GM21576 (cell line): ENCODE measurements around the gene LPGAT1.
"Not testable (repeated sequence)": the region's sequence is repeated elsewhere in the genome, so short reads cannot be mapped to it uniquely, and the experiment has no call there.

Source experiments
- ATAC-seq: cut with Tn5 transposase; IDR thresholded peaks from one replicate; pipeline ENCODE4 v1.9.1; 2021; ENCODE audit warnings: mild to moderate bottlenecking, moderate library complexity; ENCODE audit not compliant: unreplicated experiment

The LPGAT1 gene

GRCh38 chr1:211708006-211708405, 122.6 kb downstream of the LPGAT1 start:
- no peak for ATAC-seq

- no peak for ATAC-seq
Observed at GRCh38 chr1:211705467-211706091, 125.0 kb downstream of the LPGAT1 start.

- no peak for ATAC-seq
Observed at GRCh38 chr1:211704543-211704942, 126.0 kb downstream of the LPGAT1 start.

- no peak for ATAC-seq
Observed at GRCh38 chr1:211703812-211704537, 126.6 kb downstream of the LPGAT1 start.

GRCh38 chr1:211701733-211702132, 128.8 kb downstream of the LPGAT1 start:
- no peak for ATAC-seq

- no peak for ATAC-seq
Observed at GRCh38 chr1:211699059-211699458, 131.5 kb downstream of the LPGAT1 start.

GRCh38 chr1:211698161-211699026, 132.2 kb downstream of the LPGAT1 start:
- peak; percentile 50 for ATAC-seq

- peak; percentile 65 for ATAC-seq
Observed at GRCh38 chr1:211697356-211697755, 133.2 kb downstream of the LPGAT1 start.

GRCh38 chr1:211695135-211695816, 135.3 kb downstream of the LPGAT1 start:
- ATAC-seq, result peak; percentile 39

GRCh38 chr1:211693911-211694310, 136.7 kb downstream of the LPGAT1 start:
- ATAC-seq, result not testable (repeated sequence)
